ENCODE results near the gene GBX1.

GBX1 gene

DNA sequence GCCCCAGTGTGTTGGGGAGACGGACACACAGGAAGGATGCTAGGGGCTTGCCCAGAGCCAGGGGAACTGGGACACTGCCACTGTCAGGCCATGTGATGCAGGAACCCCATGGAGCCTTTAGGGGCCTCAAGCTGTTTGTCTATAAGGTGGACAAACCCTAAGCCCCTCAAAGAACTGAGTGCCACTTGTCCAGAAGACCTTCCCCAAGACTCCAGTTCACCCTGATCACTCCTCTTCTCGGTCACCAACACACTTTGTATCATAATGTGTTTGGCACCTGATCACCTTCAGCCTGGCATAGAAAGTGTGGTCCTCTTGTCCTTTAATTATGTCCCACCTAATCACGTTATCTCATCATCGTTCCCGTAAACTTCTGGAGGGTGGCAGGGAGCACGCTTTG lies 42.1 kb upstream of the GBX1 start:
- no peak for DNase-seq (ENCODE audit: low spot score)
- CTCF ChIA-PET, result no interaction called here
- no peak overlapping the region for H3K27ac ChIP-seq
- POLR2A ChIA-PET (ENCODE audit: low non-redundant PET), result no interaction called here
- TF ChIP-seq, protein P1, sequence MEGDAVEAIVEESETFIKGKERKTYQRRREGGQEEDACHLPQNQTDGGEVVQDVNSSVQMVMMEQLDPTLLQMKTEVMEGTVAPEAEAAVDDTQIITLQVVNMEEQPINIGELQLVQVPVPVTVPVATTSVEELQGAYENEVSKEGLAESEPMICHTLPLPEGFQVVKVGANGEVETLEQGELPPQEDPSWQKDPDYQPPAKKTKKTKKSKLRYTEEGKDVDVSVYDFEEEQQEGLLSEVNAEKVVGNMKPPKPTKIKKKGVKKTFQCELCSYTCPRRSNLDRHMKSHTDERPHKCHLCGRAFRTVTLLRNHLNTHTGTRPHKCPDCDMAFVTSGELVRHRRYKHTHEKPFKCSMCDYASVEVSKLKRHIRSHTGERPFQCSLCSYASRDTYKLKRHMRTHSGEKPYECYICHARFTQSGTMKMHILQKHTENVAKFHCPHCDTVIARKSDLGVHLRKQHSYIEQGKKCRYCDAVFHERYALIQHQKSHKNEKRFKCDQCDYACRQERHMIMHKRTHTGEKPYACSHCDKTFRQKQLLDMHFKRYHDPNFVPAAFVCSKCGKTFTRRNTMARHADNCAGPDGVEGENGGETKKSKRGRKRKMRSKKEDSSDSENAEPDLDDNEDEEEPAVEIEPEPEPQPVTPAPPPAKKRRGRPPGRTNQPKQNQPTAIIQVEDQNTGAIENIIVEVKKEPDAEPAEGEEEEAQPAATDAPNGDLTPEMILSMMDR (conservative IDR thresholded peaks at IDR 0.05; ENCODE audit: low read depth), result no peak

DNA sequence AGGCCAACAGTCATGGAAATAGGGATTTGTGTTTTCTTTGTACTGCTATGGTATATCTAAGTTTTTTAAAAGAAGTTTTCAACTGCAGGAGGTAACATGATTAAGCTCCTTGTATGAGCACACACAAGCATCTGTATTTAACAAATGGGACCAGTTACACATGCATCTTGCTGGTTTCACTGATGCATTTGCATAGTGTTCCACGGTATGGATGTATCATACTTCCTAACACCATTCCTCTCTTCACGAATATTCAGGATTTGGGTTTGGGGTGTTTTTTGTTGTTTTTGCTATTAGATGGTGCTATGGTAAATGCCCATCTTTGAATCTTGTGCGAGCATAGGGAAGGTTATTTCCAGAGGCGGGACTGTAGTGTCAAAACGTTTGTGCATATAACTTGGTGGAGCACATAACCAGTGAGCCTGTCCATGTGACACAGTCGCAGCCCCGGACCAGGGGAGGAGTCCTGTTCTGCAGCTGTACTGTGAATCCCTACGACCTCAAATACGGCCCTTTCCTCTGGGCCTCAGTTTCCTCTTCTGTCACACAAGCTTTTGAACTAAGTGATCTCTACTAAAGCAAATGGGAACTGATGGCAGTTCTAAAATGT lies 40.9 kb upstream of the GBX1 start:
- ChIA-PET CTCF (no interaction called here), POLR2A (ENCODE audit: low non-redundant PET) (no interaction called here)
- no peak overlapping the region for H3K27ac ChIP-seq
- DNase-seq (ENCODE audit: low spot score), result no peak
- TF ChIP-seq, protein P1 (conservative IDR thresholded peaks at IDR 0.05; ENCODE audit: low read depth), result no peak

DNA sequence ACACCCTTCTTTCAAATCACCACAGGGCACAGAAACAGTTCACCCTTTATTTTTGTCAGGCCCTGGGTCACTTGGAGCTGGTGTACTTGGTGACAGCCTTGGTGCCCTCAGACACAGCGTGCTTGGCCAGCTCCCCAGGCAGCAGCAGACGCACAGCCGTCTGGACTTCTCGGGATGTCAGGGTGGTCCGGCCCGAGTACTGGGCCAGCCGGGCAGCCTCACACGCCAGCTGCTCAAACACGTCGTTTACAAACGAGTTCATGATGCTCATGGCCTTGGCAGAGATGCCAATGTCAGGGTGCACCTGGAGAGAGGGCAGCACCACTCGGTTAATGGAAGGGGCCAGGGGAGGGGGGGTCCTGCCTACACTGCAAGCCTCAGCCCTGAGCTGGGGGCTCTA lies 40.3 kb upstream of the GBX1 start:
- DNase-seq (ENCODE audit: low spot score), result no peak
- ChIA-PET CTCF (no interaction called here), POLR2A (ENCODE audit: low non-redundant PET) (no interaction called here)
- H3K27ac ChIP-seq, result no peak overlapping the region
- TF ChIP-seq, protein P1 (conservative IDR thresholded peaks at IDR 0.05; ENCODE audit: low read depth), result no peak

DNA sequence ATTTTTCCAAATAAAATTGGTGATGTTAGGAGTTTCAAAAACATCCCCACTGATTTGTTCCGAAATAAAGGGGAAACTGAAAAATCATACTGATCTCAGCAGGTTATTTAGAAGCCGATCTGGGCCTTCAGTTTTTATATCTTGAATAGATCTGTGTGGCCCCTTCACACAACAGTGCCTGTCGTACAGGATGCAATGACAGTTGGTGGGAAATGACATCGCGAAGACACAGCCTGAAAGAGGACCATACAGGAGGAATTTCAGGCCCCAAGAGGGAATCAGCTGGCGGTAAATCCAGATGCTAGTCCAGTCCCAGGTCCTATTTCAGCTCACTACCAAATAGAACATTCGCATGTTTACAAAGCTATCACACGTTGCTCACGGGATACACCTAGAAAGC lies 39.8 kb upstream of the GBX1 start:
- no peak for DNase-seq (ENCODE audit: low spot score)
- H3K27ac ChIP-seq, result no peak overlapping the region
- TF ChIP-seq, protein P1 (conservative IDR thresholded peaks at IDR 0.05; ENCODE audit: low read depth), result no peak
- ChIA-PET CTCF (no interaction called here), POLR2A (ENCODE audit: low non-redundant PET) (no interaction called here)

DNA sequence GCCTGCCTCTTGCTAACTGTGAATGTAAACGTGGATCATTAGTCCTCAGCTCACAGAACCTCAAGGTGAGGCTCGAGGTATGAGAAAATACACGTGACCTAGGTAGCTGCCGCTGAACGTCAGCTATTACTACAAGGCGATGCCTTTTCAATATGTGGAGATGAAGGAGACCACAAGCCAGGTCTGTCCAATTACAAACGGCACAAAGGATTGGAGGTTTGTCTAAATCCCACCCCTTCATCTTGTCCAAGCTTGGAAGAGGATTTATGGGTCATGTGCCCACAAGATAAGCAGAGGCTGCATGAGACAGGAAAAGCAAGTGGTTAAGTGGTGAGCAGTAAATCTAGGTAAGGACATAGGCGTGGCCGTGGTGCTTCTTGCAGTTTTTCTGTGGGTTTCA lies 39.4 kb upstream of the GBX1 start:
- no peak for DNase-seq (ENCODE audit: low spot score)
- TF ChIP-seq, protein P1 (conservative IDR thresholded peaks at IDR 0.05; ENCODE audit: low read depth), result no peak
- POLR2A ChIA-PET (ENCODE audit: low non-redundant PET), result no interaction called here
- CTCF ChIA-PET, result no interaction called here
- no peak overlapping the region for H3K27ac ChIP-seq

DNA sequence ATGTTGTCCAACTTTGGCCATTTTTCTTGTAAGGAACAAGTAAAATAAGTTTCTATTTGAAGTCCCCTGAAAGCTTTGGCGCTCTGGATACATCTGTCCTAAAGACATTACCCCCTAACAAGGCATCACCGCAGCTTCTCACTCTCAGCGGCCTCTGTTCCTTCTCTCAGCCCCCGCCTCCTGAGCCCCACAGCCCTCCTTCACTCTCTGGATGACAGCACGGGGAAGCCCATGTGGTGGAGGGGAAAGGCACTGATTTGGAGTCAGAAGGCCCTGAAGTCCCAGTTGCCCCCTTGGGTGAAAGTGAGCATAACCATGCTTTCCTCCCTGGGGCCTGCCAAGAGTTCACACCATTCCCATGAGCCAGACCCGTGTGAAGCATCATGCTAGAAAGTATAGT lies 38.2 kb upstream of the GBX1 start:
- no peak for DNase-seq (ENCODE audit: low spot score)
- ChIA-PET CTCF (no interaction called here), POLR2A (ENCODE audit: low non-redundant PET) (no interaction called here)
- TF ChIP-seq, protein P1 (conservative IDR thresholded peaks at IDR 0.05; ENCODE audit: low read depth), result no peak
- H3K27ac ChIP-seq, result no peak overlapping the region

All from RWPE1 (cell line).